GM06990 (cell line): ENCODE data around the gene CCR4.
"Not testable (repeated sequence)": the region's sequence is repeated elsewhere in the genome, so short reads cannot be mapped to it uniquely, and the experiment has no call there.

Source experiments
- DNase-seq: peaks from one replicate; pipeline ENCODE4 v3.0.0-alpha.2; 2011; ENCODE audit not compliant: insufficient read length; ENCODE audit errors: extremely low read depth
- H3K27me3 ChIP-seq: replicated peaks from 2 replicates; pipeline ENCODE4 v1.6.0; 2011; ENCODE audit warnings: low read length; ENCODE audit not compliant: control insufficient read depth, insufficient read depth
- H3K36me3 ChIP-seq: 2 replicates; pipeline ENCODE4 v1.5.1; 2011; ENCODE audit warnings: low read length; ENCODE audit not compliant: control insufficient read depth, insufficient read depth
- H3K4me3 ChIP-seq: replicated peaks from 2 replicates; pipeline ENCODE4 v1.5.1; 2011; ENCODE audit warnings: low read depth, mild to moderate bottlenecking, control low read depth, low read length
- TF ChIP-seq, protein P1 (sequence below): IDR thresholded peaks from 2 replicates; pipeline ENCODE4 v1.5.1; 2011; ENCODE audit warnings: low read length, control low read depth, mild to moderate bottlenecking, inconsistent platforms; ENCODE audit not compliant: insufficient read depth, poor library complexity, severe bottlenecking

Gene CCR4

DNA sequence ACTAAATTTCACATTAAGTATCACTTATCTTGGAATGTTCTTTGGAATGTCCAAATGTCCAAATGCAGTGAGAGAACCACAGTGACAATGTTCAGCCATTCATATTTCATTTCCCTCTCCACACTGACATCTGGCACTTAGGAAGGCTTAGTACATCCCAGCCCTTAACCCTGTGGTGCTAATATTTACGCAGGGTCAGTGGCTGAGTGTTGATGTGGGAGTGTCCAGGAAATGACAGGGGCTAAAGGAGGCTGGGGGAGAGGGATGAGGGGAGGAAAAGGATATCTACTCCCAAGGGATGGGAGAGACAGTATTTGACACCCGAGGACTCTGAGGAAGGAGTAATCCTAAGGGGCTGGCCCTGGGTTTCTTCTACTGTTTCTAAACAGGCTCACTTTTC lies 14.1 kb upstream of the CCR4 start:
- H3K4me3 ChIP-seq, result no peak overlapping the region
- TF ChIP-seq, protein P1, sequence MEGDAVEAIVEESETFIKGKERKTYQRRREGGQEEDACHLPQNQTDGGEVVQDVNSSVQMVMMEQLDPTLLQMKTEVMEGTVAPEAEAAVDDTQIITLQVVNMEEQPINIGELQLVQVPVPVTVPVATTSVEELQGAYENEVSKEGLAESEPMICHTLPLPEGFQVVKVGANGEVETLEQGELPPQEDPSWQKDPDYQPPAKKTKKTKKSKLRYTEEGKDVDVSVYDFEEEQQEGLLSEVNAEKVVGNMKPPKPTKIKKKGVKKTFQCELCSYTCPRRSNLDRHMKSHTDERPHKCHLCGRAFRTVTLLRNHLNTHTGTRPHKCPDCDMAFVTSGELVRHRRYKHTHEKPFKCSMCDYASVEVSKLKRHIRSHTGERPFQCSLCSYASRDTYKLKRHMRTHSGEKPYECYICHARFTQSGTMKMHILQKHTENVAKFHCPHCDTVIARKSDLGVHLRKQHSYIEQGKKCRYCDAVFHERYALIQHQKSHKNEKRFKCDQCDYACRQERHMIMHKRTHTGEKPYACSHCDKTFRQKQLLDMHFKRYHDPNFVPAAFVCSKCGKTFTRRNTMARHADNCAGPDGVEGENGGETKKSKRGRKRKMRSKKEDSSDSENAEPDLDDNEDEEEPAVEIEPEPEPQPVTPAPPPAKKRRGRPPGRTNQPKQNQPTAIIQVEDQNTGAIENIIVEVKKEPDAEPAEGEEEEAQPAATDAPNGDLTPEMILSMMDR, result no peak
- no peak for DNase-seq
- no peaks in the 10 kb centered on the region for H3K36me3 ChIP-seq
- H3K27me3 ChIP-seq, result no peaks in the 10 kb centered on the region

DNA sequence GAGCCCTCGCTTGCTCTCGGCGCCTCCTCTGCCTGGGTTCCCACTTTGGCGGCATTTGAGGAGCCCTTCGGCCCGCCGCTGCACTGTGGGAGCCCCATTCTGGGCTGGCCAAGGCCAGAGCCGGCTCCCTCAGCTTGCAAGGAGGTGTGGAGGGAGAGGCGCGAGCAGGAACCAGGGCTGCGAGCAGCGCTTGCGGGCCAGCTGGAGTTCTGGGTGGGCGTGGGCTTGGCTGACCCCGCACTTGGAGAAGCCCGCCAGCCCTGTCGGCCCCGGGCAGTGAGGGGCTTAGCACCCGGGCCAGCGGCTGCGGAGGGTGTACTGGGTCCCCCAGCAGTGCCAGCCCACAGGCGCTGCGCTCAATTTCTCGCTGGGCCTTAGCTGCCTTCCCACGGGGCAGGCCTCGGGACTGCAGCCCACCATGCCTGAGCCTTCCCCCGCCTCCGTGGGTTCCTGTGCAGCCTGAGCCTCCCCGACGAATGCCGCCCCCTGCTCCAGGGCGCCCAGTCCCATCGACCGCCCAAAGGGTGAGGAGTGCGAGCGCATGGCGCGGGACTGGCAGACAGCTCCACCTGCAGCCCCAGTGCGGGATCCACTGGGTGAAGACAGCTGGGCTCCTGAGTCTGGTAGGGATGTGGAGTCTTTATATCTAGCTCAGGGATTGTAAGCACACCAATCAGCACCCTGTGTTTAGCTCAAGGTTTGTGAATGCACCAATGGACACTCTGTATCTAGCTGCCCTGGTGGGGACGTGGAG lies 11.7 kb upstream of the CCR4 start:
- not testable (repeated sequence) for H3K4me3 ChIP-seq, H3K36me3 ChIP-seq, DNase-seq, H3K27me3 ChIP-seq

DNA sequence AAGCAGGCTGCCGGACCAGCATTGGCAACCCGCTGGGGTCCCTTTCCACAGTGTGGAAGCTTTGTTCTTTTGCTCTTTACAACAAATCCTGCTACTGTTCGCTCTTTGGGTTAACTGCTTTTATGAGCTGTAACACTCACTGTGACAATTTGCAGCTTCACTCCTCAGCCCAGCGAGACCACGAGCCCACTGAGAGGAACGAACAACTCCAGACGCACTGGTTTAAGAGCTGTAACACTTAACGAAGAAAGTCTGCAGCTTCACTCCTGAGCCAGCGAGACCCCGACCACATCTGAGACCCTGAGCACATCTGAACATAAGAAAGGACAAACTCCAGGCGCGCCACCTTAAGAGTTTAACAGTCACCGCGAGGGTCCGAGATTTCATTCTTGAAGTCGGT lies 10.7 kb upstream of the CCR4 start:
- Histone ChIP-seq H3K4me3 (no peak overlapping the region), H3K27me3 (no peaks in the 10 kb centered on the region), H3K36me3 (no peaks in the 10 kb centered on the region)
- no peak for DNase-seq
- TF ChIP-seq, protein P1, result no peak

DNA sequence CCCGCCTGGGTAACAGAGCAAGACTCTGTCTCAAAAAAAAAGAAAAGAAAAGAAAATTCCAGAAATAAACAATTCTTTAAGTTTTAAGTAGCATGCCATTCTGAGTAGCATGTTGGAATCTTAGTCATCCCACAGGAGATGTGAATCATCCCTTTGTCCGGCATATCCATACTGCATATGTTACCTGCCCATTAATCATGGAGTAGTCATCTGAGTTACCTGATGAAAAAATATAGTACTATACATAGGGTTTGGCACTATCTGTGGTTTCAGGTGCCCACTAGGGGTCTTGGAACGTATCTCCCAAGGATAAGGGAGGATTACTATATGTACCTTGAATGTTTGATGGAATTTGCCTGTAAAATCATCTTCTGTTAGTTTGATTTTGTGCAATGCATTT lies 6.3 kb upstream of the CCR4 start:
- Histone ChIP-seq H3K36me3 (no peaks in the 10 kb centered on the region), H3K27me3 (no peaks in the 10 kb centered on the region), H3K4me3 (no peak overlapping the region)
- no peak for DNase-seq
- TF ChIP-seq, protein P1, result no peak

DNA sequence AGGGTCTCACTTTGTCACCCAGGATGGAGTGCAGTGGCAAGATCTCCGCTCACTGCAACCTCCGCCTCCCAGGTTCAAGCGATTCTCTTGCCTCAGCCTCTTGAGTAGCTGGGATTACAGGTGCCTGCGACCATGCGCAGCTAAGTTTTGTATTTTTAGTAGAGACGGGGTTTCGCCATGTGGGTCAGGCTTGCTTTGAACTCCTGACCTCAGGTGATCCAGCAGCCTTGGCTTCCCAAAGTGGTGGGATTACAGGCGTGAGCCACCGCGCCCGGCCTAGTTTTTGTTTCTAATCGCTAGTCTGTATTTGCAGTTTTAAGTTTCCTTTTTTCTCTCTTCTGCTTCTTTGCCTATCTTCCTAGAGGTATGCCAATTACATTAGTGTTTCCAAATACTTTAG lies 5.8 kb upstream of the CCR4 start:
- H3K4me3 ChIP-seq, DNase-seq, H3K27me3 ChIP-seq, H3K36me3 ChIP-seq: not testable (repeated sequence)

DNA sequence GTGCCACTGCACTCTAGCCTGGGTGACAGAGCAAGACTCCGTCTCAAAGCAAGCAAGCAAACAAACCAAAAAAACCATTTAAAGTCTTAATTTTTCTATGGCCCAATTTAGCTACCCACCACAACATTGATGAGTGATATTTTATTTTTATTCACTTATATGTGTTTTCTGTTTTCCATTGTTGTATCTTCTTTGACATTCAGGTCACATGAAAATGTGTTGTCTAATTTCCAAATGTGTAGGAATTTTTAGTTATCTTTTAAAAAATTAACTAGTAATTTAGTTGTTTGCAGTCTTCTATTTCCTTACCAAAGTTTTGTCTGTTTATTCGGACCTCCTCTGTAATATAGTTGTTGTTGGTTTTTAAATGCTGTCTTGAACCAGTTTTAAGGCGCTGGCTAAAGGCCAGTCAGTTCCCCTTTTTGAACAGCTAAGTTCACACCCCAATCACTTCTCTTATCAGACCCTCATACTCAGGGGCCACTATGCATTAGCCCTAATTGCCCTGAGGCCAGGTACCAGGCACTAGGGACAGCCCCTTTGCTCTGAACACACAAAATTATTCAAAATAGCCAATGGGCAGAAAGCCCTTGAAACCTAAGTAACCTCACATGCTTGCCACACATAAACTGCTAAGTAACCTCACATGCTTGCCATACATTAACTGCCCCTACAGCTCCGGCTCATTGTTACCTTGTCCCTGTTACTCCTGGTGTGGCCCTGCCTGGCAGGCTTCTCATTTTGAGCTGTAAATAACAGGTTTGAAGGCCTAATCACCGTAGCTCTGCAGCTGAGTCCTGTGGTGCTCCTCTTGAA lies 4.3 kb upstream of the CCR4 start:
- H3K36me3 ChIP-seq, result no peaks in the 10 kb centered on the region
- H3K4me3 ChIP-seq, result no peak overlapping the region
- TF ChIP-seq, protein P1, result no peak

More for the DNA sequence above, 4.3 kb upstream of the CCR4 start:
- H3K27me3 ChIP-seq, result no peaks in the 10 kb centered on the region
- DNase-seq, result no peak
